ENCODE results near the gene SLC7A6. TPM values are rescaled to one million over a fixed set of nuclear protein-coding genes. Genes with fewer than 3 reads are reported as not detected.

SLC7A6 gene
- total and polyA plus RNA-seq, 2 of the 13 experiments (the other 11 are each of a cell fraction or from before 2014, with no cell fraction given), result 35.8 to 70.8 TPM

- ATAC-seq (no peak), FAIRE-seq (no peak), DNase-seq (ENCODE audit: low spot score) (no peak)
- H2AFZ ChIP-seq (ENCODE audit: low read length), result no peak overlapping the region
- POLR2A ChIA-PET, result interaction anchor here (1.2 to 3.5 kb wide), 2 partner anchors 12 to 41 kb away, joined by 5 to 17 read pairs; partner anchors contain the start of genes PRMT7 and SLC7A6OS
- H3K27me3 ChIP-seq (ENCODE audit: control insufficient read depth in 1 of 2, insufficient read depth in 2 of 2, low read length in 2 of 2), result no peaks in the 10 kb centered on the region; a peak in 1 of 5 replicates
- WGBS (ENCODE audit: low lambda C conversion rate), result 97% methylated on average over 4 of the region's 4 CpGs
- H3K36me3 ChIP-seq (replicated peaks in 1 of 2; ENCODE audit: control insufficient read depth in 1 of 2, insufficient read depth in 2 of 2, low read length in 2 of 2), result peaks cover 17 to 33% of the 10 kb centered on the region in 2 experiments
- H4K20me1 ChIP-seq (ENCODE audit: insufficient read depth, low read length), result peaks cover 31% of the 10 kb centered on the region
- in situ Hi-C loops (cut with HindIII; ENCODE audit: extremely low pct_ligation_motif_present, low pct_unique_long_range_greater_than_20kb), result no loop called here
- CTCF ChIA-PET (ENCODE audit: low intra/inter-chr PET ratio, low total read pairs), result interaction anchor here (1.2 kb wide), 1 partner anchor 8 kb away, joined by 3 read pairs; no protein-coding TSS in a partner anchor
- H3K9ac ChIP-seq (ENCODE audit: insufficient read depth, low read depth, low read length), result peak overlapping the region; percentile 50
- peaks cover 84% of the 10 kb centered on the region for H3K4me1 ChIP-seq (ENCODE audit: insufficient read depth, low read length)
- H3K27ac ChIP-seq (ENCODE audit: extremely low read length, insufficient read depth, low read length), result peak overlapping the region; percentile 78
- H3K4me3 ChIP-seq (replicated peaks in 1 of 3; ENCODE audit: insufficient read depth in 1 of 3, low read depth in 2 of 3, low read length in 3 of 3), result no peak overlapping the region
- BruUV-seq (replicated peaks), result no TSS peak
- H3K79me2 ChIP-seq (ENCODE audit: insufficient read depth, low read length), result peaks cover 85% of the 10 kb centered on the region
- H3K4me2 ChIP-seq (ENCODE audit: low read depth, low read length), result no peak overlapping the region; the same call in 1 of the 2 replicates
- no peaks in the 10 kb centered on the region for H3K9me3 ChIP-seq (ENCODE audit: low read length)
- intact Hi-C loops (cut with micrococcal nuclease; ENCODE audit: unreplicated experiment), result no loop called here
- TF ChIP-seq, protein P1, sequence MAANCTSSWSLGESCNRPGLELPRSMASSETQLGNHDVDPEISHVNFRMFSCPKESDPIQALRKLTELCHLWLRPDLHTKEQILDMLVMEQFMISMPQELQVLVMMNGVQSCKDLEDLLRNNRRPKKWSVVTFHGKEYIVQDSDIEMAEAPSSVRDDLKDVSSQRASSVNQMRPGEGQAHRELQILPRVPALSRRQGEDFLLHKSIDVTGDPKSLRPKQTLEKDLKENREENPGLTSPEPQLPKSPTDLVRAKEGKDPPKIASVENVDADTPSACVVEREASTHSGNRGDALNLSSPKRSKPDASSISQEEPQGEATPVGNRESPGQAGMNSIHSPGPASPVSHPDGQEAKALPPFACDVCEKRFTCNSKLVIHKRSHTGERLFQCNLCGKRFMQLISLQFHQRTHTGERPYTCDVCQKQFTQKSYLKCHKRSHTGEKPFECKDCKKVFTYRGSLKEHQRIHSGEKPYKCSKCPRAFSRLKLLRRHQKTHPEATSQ (CRISPR knock-in tag; IDR thresholded peaks at IDR 0.05; ENCODE audit: borderline replicate concordance), result 0 out of 2 replicates have a peak, but pooled peaks have one; percentile 41
- no peak for TF ChIP-seq REXO4 (CRISPR knock-in tag; IDR thresholded peaks at IDR 0.05; ENCODE audit: borderline replicate concordance)
- TF ChIP-seq, protein P2, sequence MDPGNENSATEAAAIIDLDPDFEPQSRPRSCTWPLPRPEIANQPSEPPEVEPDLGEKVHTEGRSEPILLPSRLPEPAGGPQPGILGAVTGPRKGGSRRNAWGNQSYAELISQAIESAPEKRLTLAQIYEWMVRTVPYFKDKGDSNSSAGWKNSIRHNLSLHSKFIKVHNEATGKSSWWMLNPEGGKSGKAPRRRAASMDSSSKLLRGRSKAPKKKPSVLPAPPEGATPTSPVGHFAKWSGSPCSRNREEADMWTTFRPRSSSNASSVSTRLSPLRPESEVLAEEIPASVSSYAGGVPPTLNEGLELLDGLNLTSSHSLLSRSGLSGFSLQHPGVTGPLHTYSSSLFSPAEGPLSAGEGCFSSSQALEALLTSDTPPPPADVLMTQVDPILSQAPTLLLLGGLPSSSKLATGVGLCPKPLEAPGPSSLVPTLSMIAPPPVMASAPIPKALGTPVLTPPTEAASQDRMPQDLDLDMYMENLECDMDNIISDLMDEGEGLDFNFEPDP (CRISPR knock-in tag; conservative IDR thresholded peaks at IDR 0.05), result no peak
- TF ChIP-seq GABPA (IDR thresholded peaks at IDR 0.05; ENCODE audit: low read depth, low read length), result no peak
- TF ChIP-seq GABPA (CRISPR knock-in tag; IDR thresholded peaks at IDR 0.05; ENCODE audit: low read depth), result no peak
- no peak for TF ChIP-seq KDM3A (CRISPR knock-in tag; IDR thresholded peaks at IDR 0.05; ENCODE audit: low read depth)
- no peak for TF ChIP-seq MED1 (CRISPR knock-in tag; IDR thresholded peaks at IDR 0.05)
- no peak for TF ChIP-seq ZNF724P (CRISPR knock-in tag; IDR thresholded peaks at IDR 0.05; ENCODE audit: borderline replicate concordance)
- TF ChIP-seq ZNF253 (CRISPR knock-in tag; IDR thresholded peaks at IDR 0.05; ENCODE audit: borderline replicate concordance), result no peak
- TF ChIP-seq HNRNPK (IDR thresholded peaks at IDR 0.05; ENCODE audit: low read depth, low read length, poor library complexity, severe bottlenecking), result no peak
- TF ChIP-seq, protein P3, sequence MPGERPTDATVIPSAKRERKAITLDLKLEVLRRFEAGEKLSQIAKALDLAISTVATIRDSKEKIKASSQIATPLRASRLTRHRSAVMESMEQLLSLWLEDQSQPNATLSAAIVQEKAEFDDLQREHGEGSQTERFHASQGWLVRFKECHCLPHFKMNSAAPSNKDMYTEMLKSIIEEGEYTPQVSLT (CRISPR knock-in tag; IDR thresholded peaks at IDR 0.05; ENCODE audit: borderline replicate concordance, low read depth), result no peak
- TF ChIP-seq KLF9 (CRISPR knock-in tag; IDR thresholded peaks at IDR 0.05; ENCODE audit: low read depth), result no peak
- no peak for TF ChIP-seq SMARCE1 (IDR thresholded peaks at IDR 0.05; ENCODE audit: borderline replicate concordance)
- no peak for TF ChIP-seq SRSF1 (optimal IDR thresholded peaks at IDR 0.05; ENCODE audit: low read depth, low read length)
- TF ChIP-seq, protein P4, sequence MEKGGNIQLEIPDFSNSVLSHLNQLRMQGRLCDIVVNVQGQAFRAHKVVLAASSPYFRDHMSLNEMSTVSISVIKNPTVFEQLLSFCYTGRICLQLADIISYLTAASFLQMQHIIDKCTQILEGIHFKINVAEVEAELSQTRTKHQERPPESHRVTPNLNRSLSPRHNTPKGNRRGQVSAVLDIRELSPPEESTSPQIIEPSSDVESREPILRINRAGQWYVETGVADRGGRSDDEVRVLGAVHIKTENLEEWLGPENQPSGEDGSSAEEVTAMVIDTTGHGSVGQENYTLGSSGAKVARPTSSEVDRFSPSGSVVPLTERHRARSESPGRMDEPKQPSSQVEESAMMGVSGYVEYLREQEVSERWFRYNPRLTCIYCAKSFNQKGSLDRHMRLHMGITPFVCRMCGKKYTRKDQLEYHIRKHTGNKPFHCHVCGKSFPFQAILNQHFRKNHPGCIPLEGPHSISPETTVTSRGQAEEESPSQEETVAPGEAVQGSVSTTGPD (CRISPR knock-in tag; IDR thresholded peaks at IDR 0.05), result no peak
- TF ChIP-seq MIER2 (CRISPR knock-in tag; IDR thresholded peaks at IDR 0.05), result no peak
- TF ChIP-seq ZNF10 (CRISPR knock-in tag; IDR thresholded peaks at IDR 0.05; ENCODE audit: borderline replicate concordance, low read depth), result no peak
- TF ChIP-seq ZNF652 (CRISPR knock-in tag; IDR thresholded peaks at IDR 0.05; ENCODE audit: borderline replicate concordance, low read depth), result no peak
- TF ChIP-seq FOXC1 (CRISPR knock-in tag; IDR thresholded peaks at IDR 0.05; ENCODE audit: borderline replicate concordance), result no peak
- TF ChIP-seq GATAD2A (CRISPR knock-in tag; IDR thresholded peaks at IDR 0.05), result no peak
- TF ChIP-seq PRPF4 (IDR thresholded peaks at IDR 0.05; ENCODE audit: low read depth, low read length, poor library complexity, severe bottlenecking), result no peak
- no peak for TF ChIP-seq CCDC6 (CRISPR knock-in tag; IDR thresholded peaks at IDR 0.05)
- TF ChIP-seq ZBTB1 (CRISPR knock-in tag; IDR thresholded peaks at IDR 0.05; ENCODE audit: borderline replicate concordance), result no peak
Observed at GRCh38 chr16:68269793-68270192, 5.5 kb downstream of the SLC7A6 start.
